Endothelial cell (in vitro differentiated cells): ENCODE data around the gene EDAR. TPM values are rescaled to one million over a fixed set of nuclear protein-coding genes. Genes with fewer than 3 reads are reported as not detected.

ENCODE experiments used
- DNase-seq: peaks from one replicate; pipeline ENCODE4 v3.0.0; 2021; ENCODE audit warnings: low spot score
- H3K27ac Mint-ChIP-seq: one replicate; pipeline ENCODE4 v1.8.0; 2021; ENCODE audit warnings: mixed read lengths, inconsistent platforms; ENCODE audit not compliant: unreplicated experiment
- H3K27me3 Mint-ChIP-seq: one replicate; pipeline ENCODE4 v1.8.0; 2021; ENCODE audit warnings: mild to moderate bottlenecking, moderate library complexity, mixed read lengths, inconsistent platforms; ENCODE audit not compliant: unreplicated experiment
- H3K36me3 Mint-ChIP-seq: one replicate; pipeline ENCODE4 v1.8.0; 2021; ENCODE audit warnings: mild to moderate bottlenecking, low read depth, mixed read lengths, inconsistent platforms; ENCODE audit not compliant: unreplicated experiment
- H3K4me1 Mint-ChIP-seq: one replicate; pipeline ENCODE4 v1.8.0; 2021; ENCODE audit warnings: mild to moderate bottlenecking, mixed read lengths, inconsistent platforms; ENCODE audit not compliant: unreplicated experiment
- H3K4me3 Mint-ChIP-seq: one replicate; pipeline ENCODE4 v1.8.0; 2021; ENCODE audit warnings: mild to moderate bottlenecking, mixed read lengths, inconsistent platforms; ENCODE audit not compliant: unreplicated experiment
- H3K9me3 Mint-ChIP-seq: one replicate; pipeline ENCODE4 v1.8.0; 2021; ENCODE audit warnings: mixed read lengths, inconsistent platforms; ENCODE audit not compliant: unreplicated experiment
- total RNA-seq: library from RNA; stranded (reverse); fragmentation: NEBNext Ultra II Directional; extraction: Animal tissue kit (Norgen Biotek cat#: 25700); gene quantifications from one replicate; pipeline ENCODE4 v1.2.1, GENCODE V29; 2021; ENCODE audit not compliant: unreplicated experiment
- TF ChIP-seq, protein P1 (sequence below): fragments of 200-600 bp; sonication (generic); IDR thresholded peaks from one replicate; pipeline ENCODE4 v1.5.0; 2021; ENCODE audit warnings: antibody characterized with exemption; ENCODE audit not compliant: unreplicated experiment

EDAR gene
- total RNA-seq, 1 donor from 2014 or later = not detected

DNA sequence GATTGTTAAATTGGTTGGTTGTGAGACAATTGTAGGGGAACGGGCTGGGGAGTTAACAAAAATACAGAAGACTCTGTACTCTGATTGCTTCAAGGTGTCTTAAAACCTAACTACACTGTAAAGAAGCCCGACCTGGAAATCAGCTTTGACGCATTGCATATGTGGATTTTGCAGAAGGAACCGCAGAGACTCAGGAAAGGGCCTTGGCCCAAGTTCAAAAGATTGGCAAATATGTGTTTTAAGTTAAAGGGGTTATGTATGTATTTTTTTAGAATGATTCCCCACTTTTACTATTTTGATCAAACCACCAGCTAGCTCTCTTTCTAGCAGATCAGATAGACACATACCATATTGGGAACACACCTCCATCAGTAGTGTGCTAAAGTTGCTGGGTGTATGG, 18.0 kb upstream of the EDAR start:
- Mint-ChIP-seq H3K27ac (no peak overlapping the region), H3K4me1 (no peaks in the 10 kb centered on the region), H3K27me3 (peaks cover 5% of the 10 kb centered on the region), H3K9me3 (no peaks in the 10 kb centered on the region), H3K36me3 (no peaks in the 10 kb centered on the region), H3K4me3 (no peak overlapping the region)
- TF ChIP-seq, protein P1, sequence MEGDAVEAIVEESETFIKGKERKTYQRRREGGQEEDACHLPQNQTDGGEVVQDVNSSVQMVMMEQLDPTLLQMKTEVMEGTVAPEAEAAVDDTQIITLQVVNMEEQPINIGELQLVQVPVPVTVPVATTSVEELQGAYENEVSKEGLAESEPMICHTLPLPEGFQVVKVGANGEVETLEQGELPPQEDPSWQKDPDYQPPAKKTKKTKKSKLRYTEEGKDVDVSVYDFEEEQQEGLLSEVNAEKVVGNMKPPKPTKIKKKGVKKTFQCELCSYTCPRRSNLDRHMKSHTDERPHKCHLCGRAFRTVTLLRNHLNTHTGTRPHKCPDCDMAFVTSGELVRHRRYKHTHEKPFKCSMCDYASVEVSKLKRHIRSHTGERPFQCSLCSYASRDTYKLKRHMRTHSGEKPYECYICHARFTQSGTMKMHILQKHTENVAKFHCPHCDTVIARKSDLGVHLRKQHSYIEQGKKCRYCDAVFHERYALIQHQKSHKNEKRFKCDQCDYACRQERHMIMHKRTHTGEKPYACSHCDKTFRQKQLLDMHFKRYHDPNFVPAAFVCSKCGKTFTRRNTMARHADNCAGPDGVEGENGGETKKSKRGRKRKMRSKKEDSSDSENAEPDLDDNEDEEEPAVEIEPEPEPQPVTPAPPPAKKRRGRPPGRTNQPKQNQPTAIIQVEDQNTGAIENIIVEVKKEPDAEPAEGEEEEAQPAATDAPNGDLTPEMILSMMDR = no peak
- DNase-seq = no peak

GRCh38 chr2:109005686-109006204, 16.7 kb upstream of the EDAR start:
- no peaks in the 10 kb centered on the region for H3K4me1 Mint-ChIP-seq

GRCh38 chr2:109001201-109001600, 12.2 kb upstream of the EDAR start:
- H3K9me3 Mint-ChIP-seq = no peaks in the 10 kb centered on the region
- peaks cover 8% of the 10 kb centered on the region for H3K27me3 Mint-ChIP-seq
- DNase-seq = no peak

More at GRCh38 chr2:109005686-109006204, 16.7 kb upstream of the EDAR start:
- no peaks in the 10 kb centered on the region for H3K36me3 Mint-ChIP-seq
- DNase-seq = no peak
- H3K27ac Mint-ChIP-seq = no peak overlapping the region
- TF ChIP-seq, protein P1 = no peak
- H3K9me3 Mint-ChIP-seq = no peaks in the 10 kb centered on the region
- peaks cover 3% of the 10 kb centered on the region for H3K27me3 Mint-ChIP-seq
- no peak overlapping the region for H3K4me3 Mint-ChIP-seq

DNA sequence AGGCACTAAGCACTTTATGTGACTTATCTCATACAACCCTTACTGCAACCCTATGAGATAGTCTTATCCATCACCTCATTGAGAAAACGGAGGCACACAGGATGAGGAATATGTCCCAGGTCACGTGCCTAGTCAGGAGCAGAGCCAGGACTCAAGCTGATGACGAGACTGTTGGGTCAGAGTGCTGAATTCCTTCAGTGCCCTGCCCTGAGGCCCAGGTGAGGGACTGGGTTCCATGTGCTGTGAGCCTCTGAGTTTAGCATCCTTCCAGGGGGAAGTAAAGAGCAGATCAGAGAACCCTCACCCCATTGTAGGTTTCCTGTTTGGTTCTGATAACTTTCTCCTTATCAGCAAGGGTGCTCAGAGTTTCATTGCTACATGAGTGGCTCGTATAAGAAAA, 11.7 kb upstream of the EDAR start:
- Mint-ChIP-seq H3K27me3 (peaks cover 9% of the 10 kb centered on the region), H3K4me3 (no peak overlapping the region), H3K9me3 (no peaks in the 10 kb centered on the region), H3K4me1 (no peaks in the 10 kb centered on the region), H3K36me3 (no peaks in the 10 kb centered on the region), H3K27ac (no peak overlapping the region)
- no peak for DNase-seq
- TF ChIP-seq, protein P1 = no peak

More at GRCh38 chr2:109001201-109001600, 12.2 kb upstream of the EDAR start:
- TF ChIP-seq, protein P1 = no peak
- Mint-ChIP-seq H3K36me3 (no peaks in the 10 kb centered on the region), H3K27ac (no peak overlapping the region), H3K4me1 (no peaks in the 10 kb centered on the region), H3K4me3 (no peak overlapping the region)

DNA sequence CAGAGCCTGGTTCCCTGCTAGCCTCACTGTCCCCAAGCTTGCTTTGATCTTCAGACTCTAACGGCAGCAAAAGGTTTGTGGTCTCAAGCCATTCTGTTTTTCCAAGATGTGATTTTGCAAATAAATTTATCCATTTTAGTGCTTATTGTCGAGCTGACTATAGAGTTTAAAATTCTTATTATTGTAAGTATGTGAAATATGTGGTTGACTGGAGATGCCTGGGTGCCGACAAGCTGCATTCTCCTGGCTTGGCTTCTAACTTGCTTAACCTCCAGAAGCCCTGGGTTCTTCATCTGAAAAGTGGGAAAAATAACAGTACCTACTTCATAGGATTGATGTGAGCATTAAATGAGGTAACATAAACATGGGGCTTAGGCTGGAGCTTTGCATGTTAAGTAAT, 9.9 kb upstream of the EDAR start:
- no peak for DNase-seq
- H3K27ac Mint-ChIP-seq = no peak overlapping the region

More for the DNA sequence above, 9.9 kb upstream of the EDAR start:
- Mint-ChIP-seq H3K36me3 (no peaks in the 10 kb centered on the region), H3K9me3 (no peaks in the 10 kb centered on the region), H3K4me1 (no peaks in the 10 kb centered on the region), H3K4me3 (no peak overlapping the region), H3K27me3 (peaks cover 5% of the 10 kb centered on the region)
- TF ChIP-seq, protein P1 = no peak
